ENCODE measurements around the gene GOSR2.
A peak's percentile ranks its signal among the peaks of the same experiment; 100 is the strongest.
"Not testable (repeated sequence)": the region's sequence is repeated elsewhere in the genome, so short reads cannot be mapped to it uniquely, and the experiment has no call there.

The GOSR2 gene

DNA sequence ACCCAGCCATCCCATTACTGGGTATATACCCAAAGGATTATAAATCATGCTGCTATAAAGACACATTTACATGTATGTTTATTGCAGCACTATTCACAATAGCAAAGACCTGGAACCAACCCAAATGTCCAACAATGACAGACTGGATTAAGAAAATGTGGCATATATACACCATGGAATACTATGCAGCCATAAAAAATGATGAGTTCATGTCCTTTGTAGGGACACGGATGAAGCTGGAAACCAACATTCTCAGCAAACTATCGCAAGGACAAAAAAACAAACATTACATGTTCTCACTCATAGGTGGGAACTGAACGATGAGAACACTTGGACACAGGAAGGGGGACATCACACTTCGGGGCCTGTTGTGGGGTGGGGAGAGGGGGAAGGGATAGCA, 998 bp upstream of the GOSR2 start:
- Mint-ChIP-seq H3K4me3 (peak overlapping the region; percentile 92), H3K4me1 (peaks cover 42% of the 10 kb centered on the region), H3K27ac (ENCODE audit: low read depth) (peak overlapping the region; percentile 96)
- DNase-seq (ENCODE audit: low spot score in 2 of 2); H3K36me3 Mint-ChIP-seq (ENCODE audit: insufficient read depth); ATAC-seq (replicated peaks; ENCODE audit: extremely low read depth, poor library complexity, severe bottlenecking); H3K9me3 Mint-ChIP-seq; H3K27me3 Mint-ChIP-seq: not testable (repeated sequence)

DNA sequence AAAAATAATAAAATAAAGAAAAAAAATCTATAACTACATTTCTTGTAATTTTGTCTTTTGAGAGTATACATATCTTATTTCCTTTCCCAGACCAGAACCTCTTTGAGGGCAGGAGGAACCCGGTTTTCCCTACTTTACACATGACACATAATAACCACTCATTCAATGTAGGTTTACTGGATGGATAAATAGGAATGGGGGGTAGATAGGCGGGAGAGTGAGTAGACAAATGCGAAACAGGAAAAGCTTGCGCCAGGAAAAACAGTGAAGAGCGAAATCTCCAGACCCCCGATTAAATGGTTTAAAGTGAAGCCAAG, 515 bp upstream of the GOSR2 start:
- ATAC-seq (replicated peaks; ENCODE audit: extremely low read depth, poor library complexity, severe bottlenecking): no peak
- H3K36me3 Mint-ChIP-seq (ENCODE audit: insufficient read depth): peaks cover 3% of the 10 kb centered on the region
- no peaks in the 10 kb centered on the region for H3K27me3 Mint-ChIP-seq

DNA sequence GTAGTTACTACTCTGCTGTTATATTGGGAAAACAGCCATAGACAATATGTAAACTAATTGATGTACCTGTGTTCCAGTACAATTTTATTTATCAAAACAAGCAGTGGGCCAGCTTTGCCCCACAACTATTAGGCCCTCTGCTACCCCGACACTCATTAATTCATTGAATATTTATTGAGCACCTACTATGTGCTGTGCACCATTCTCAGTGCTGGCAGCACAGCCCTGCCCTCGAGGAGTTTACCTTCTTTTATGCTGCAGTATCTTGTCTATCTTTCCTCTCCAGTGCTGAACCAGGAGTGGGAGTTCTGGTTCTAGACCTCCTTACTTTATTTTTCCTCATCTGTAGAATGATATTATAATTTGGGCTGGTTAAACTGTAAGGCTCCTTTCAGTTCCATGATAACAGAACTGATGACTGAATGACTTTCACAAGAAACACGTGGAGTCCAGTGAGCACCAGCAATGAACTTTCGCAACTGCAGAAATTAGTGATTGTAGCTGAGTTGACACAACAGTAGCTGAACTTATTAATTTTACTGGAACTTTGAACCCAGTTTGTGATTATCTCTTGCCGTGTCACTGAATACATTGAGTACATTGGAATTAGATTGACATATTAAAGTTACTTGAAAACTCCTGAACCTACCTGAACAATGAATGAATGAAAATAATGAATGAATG, 2.4 kb downstream of the GOSR2 start:
- H3K36me3 Mint-ChIP-seq (ENCODE audit: insufficient read depth): peaks cover 8% of the 10 kb centered on the region
- DNase-seq (ENCODE audit: low spot score in 2 of 2) (no peak), ATAC-seq (replicated peaks; ENCODE audit: extremely low read depth, poor library complexity, severe bottlenecking) (no peak)
- H3K27ac Mint-ChIP-seq (ENCODE audit: low read depth): no peak overlapping the region
- H3K27me3 Mint-ChIP-seq: no peaks in the 10 kb centered on the region
- H3K4me3 Mint-ChIP-seq: no peak overlapping the region
- H3K4me1 Mint-ChIP-seq: peaks cover 64% of the 10 kb centered on the region
- no peaks in the 10 kb centered on the region for H3K9me3 Mint-ChIP-seq

More for the DNA sequence above, 515 bp upstream of the GOSR2 start:
- Mint-ChIP-seq H3K9me3 (no peaks in the 10 kb centered on the region), H3K27ac (ENCODE audit: low read depth) (peak overlapping the region; percentile 96), H3K4me1 (peaks cover 47% of the 10 kb centered on the region), H3K4me3 (peak overlapping the region; percentile 92)
- no peak for DNase-seq (ENCODE audit: low spot score in 2 of 2)

DNA sequence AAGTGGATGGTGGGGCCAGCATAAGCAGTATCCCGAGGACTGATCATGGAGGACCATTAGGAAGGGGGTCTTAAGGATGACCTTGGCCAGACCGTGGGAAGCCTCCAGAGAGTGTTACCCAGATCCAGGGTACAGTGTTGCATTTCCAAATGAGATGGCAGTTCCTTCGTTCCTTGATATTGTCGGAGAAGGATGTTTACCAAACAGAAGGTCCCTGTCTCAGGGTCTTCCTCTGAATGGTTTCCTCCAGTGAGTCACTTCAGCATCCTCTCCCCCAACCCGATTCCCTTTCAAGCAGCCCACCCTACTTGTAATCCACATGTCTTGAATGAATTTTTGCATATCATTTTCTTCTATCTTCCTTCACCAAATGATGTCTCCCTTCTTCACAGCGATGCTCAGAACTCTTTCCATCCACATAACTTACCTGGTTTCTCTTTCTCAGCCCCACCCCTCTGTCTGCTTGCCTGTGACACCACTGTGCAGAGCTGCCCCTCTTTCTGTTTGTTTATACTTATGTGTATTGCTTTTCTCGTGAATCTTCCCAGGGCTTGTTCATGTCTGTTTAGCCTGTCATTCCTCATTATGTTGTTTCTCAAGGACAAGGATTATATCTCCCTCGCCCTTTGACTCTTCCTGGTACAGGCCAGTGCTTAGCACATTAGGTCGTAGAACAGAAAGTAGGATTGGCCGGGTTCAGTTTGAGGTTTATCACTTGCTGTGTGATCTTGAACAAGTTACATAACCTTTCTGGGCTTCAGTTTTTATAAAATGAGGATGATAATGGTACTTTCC, 5.7 kb downstream of the GOSR2 start:
- no peaks in the 10 kb centered on the region for H3K9me3 Mint-ChIP-seq
- H3K36me3 Mint-ChIP-seq (ENCODE audit: insufficient read depth): peaks cover 33% of the 10 kb centered on the region
- DNase-seq (ENCODE audit: low spot score in 2 of 2) (no peak), ATAC-seq (replicated peaks; ENCODE audit: extremely low read depth, poor library complexity, severe bottlenecking) (no peak)
- no peaks in the 10 kb centered on the region for H3K27me3 Mint-ChIP-seq
- H3K4me1 Mint-ChIP-seq: peaks cover 51% of the 10 kb centered on the region
- no peak overlapping the region for H3K27ac Mint-ChIP-seq (ENCODE audit: low read depth)
- H3K4me3 Mint-ChIP-seq: no peak overlapping the region

DNA sequence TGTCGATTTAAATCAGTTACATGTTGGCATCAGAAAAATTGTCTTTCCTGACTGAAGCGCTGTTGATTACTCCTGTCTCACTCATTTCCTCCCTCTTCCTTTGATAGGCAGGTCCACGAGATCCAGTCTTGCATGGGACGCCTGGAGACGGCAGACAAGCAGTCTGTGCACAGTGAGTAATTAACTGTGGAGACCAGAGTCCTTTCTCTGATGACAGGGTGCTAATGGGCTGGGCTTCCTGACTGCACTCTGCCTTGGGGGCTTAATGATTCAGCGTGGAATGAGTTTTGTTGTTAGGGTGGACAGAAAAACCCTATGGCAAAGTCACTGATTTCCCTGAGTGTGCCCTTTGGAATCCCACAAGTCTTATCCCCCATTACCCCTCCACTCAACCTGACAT, 6.5 kb downstream of the GOSR2 start:
- no peaks in the 10 kb centered on the region for H3K9me3 Mint-ChIP-seq
- no peak for DNase-seq (ENCODE audit: low spot score in 2 of 2)

DNA sequence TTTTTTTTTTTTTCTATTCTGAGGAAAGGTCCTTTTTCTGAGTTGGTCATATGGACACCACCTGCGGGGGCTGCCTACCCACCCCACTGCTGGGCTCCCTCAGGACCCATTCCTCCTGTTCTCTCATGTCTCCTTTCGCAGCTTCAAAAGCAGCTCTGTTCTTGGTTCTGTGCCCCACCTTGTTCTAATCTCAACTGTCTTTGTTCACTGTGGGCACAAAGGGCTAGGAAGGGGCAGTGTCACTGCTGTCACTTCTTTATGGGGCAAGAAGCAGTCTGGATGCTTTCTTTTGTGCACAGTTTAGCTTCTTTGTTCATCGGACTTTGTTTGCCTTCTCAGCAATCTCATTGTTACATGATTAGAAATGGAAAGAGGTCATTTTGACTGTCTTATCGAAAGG, 7.1 kb downstream of the GOSR2 start:
- H3K27ac Mint-ChIP-seq (ENCODE audit: low read depth): no peak overlapping the region
- H3K4me1 Mint-ChIP-seq: peaks cover 39% of the 10 kb centered on the region
- ATAC-seq (replicated peaks; ENCODE audit: extremely low read depth, poor library complexity, severe bottlenecking) (no peak), DNase-seq (ENCODE audit: low spot score in 2 of 2) (no peak)
- H3K27me3 Mint-ChIP-seq: no peaks in the 10 kb centered on the region
- H3K9me3 Mint-ChIP-seq: no peaks in the 10 kb centered on the region
- no peak overlapping the region for H3K4me3 Mint-ChIP-seq
- peaks cover 46% of the 10 kb centered on the region for H3K36me3 Mint-ChIP-seq (ENCODE audit: insufficient read depth)

More for the DNA sequence above, 6.5 kb downstream of the GOSR2 start:
- Mint-ChIP-seq H3K27me3 (no peaks in the 10 kb centered on the region), H3K27ac (ENCODE audit: low read depth) (no peak overlapping the region), H3K36me3 (ENCODE audit: insufficient read depth) (peaks cover 40% of the 10 kb centered on the region), H3K4me1 (peaks cover 44% of the 10 kb centered on the region), H3K4me3 (no peak overlapping the region)
- no peak for ATAC-seq (replicated peaks; ENCODE audit: extremely low read depth, poor library complexity, severe bottlenecking)

GRCh38 chr17:46931596-46931995, 8.6 kb downstream of the GOSR2 start:
- no peaks in the 10 kb centered on the region for H3K9me3 Mint-ChIP-seq
- no peak overlapping the region for H3K27ac Mint-ChIP-seq (ENCODE audit: low read depth)
- peaks cover 60% of the 10 kb centered on the region for H3K36me3 Mint-ChIP-seq (ENCODE audit: insufficient read depth)
- no peak for ATAC-seq (replicated peaks; ENCODE audit: extremely low read depth, poor library complexity, severe bottlenecking)
- no peak overlapping the region for H3K4me3 Mint-ChIP-seq
- no peak for DNase-seq (ENCODE audit: low spot score in 2 of 2)
- H3K27me3 Mint-ChIP-seq: no peaks in the 10 kb centered on the region
- H3K4me1 Mint-ChIP-seq: peaks cover 25% of the 10 kb centered on the region

DNA sequence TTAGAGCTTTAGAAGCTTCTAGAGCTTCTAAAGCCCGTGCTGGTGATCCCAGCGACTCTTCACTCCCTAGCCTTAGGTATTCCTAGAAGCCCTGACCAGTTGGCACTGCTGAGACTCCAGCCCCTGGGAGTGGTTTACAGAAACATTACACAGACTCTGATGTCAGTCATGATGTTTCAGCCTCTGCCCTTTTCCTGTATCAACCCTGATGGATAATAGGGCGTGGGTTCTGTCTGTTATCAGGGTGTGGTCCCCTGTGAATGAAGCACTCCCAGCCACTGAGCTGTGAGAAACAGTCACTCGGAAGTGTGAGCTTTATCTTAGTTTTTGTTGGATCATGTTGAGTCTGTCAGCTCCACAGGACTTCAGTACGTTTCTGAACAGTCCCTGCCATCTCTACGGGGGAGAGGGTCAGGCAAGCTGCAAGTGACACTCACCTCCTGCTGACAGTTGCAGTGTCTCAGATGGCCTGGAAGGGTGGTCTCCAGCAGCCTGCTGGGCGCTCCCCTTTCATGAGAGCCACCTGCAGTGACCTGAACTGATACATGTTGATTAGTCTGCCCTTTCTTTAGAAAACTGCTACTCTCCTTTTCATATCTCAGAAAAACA, 12.8 kb downstream of the GOSR2 start:
- no peaks in the 10 kb centered on the region for H3K27me3 Mint-ChIP-seq
- H3K4me1 Mint-ChIP-seq: no peaks in the 10 kb centered on the region
- no peaks in the 10 kb centered on the region for H3K9me3 Mint-ChIP-seq
- DNase-seq (ENCODE audit: low spot score in 2 of 2) (no peak), ATAC-seq (replicated peaks; ENCODE audit: extremely low read depth, poor library complexity, severe bottlenecking) (no peak)
- no peak overlapping the region for H3K27ac Mint-ChIP-seq (ENCODE audit: low read depth)
- peaks cover 73% of the 10 kb centered on the region for H3K36me3 Mint-ChIP-seq (ENCODE audit: insufficient read depth)
- H3K4me3 Mint-ChIP-seq: no peak overlapping the region

DNA sequence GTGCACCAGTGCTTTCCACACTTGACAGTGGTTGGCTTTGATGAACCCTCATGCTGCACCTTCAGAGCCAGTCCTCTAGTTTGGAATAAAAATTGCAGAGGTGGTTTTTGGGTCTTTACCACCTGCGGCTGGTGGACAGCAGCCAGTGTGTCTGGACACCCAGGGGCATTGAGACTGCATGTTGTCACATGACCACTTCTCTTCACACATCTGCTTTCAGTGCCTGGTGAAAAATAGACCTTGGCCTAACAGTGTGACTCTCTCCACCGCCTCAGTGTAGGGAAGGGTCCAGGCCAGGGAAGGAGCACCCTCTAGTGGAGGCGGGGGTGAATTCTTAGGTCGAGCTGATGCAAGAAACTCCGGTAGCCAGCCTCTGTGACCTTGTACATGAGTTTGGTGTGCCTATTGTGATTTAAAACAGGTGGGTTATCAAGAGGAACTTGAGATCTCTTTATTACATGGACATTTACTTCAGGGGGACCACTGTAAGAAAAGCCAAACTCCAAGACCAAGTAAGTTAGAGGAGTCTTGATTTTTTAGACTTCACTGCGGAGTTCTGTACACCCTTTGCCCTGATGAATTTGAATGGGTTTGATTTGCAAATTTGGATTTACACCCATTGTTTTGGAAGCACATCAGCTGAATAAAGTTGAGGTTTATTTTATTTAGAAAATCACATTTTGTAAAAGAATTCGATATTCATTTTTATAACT, 17.9 kb downstream of the GOSR2 start:
- no peak overlapping the region for H3K27ac Mint-ChIP-seq (ENCODE audit: low read depth)
- H3K4me3 Mint-ChIP-seq: no peak overlapping the region
- peaks cover 34% of the 10 kb centered on the region for H3K36me3 Mint-ChIP-seq (ENCODE audit: insufficient read depth)
- ATAC-seq (replicated peaks; ENCODE audit: extremely low read depth, poor library complexity, severe bottlenecking) (peak; percentile 85), DNase-seq (ENCODE audit: low spot score in 2 of 2) (peak; percentile 40 to 46)
- H3K9me3 Mint-ChIP-seq: no peaks in the 10 kb centered on the region
- H3K4me1 Mint-ChIP-seq: peaks cover 18% of the 10 kb centered on the region
- no peaks in the 10 kb centered on the region for H3K27me3 Mint-ChIP-seq

- H3K4me3 Mint-ChIP-seq: no peak overlapping the region
- H3K36me3 Mint-ChIP-seq (ENCODE audit: insufficient read depth): peaks cover 23% of the 10 kb centered on the region
- H3K27me3 Mint-ChIP-seq: no peaks in the 10 kb centered on the region
- H3K27ac Mint-ChIP-seq (ENCODE audit: low read depth): peak overlapping the region; percentile 19
- H3K9me3 Mint-ChIP-seq: no peaks in the 10 kb centered on the region
- DNase-seq (ENCODE audit: low spot score in 2 of 2) (no peak), ATAC-seq (replicated peaks; ENCODE audit: extremely low read depth, poor library complexity, severe bottlenecking) (no peak)
- H3K4me1 Mint-ChIP-seq: peaks cover 18% of the 10 kb centered on the region
Measured at GRCh38 chr17:46942441-46943217, 19.7 kb downstream of the GOSR2 start.

- DNase-seq (ENCODE audit: low spot score in 2 of 2): no peak
- H3K4me1 Mint-ChIP-seq: peaks cover 18% of the 10 kb centered on the region
- H3K27me3 Mint-ChIP-seq: no peaks in the 10 kb centered on the region
- H3K9me3 Mint-ChIP-seq: no peaks in the 10 kb centered on the region
- H3K27ac Mint-ChIP-seq (ENCODE audit: low read depth): peak overlapping the region; percentile 52
- ATAC-seq (replicated peaks; ENCODE audit: extremely low read depth, poor library complexity, severe bottlenecking): no peak
- H3K36me3 Mint-ChIP-seq (ENCODE audit: insufficient read depth): peaks cover 20% of the 10 kb centered on the region
- H3K4me3 Mint-ChIP-seq: peak overlapping the region; percentile 44
Measured at GRCh38 chr17:46943218-46943500, 20.2 kb downstream of the GOSR2 start.
